Neural cell (in vitro differentiated cells): ENCODE measurements around the gene GLUD2. TPM values are rescaled to one million over a fixed set of nuclear protein-coding genes. Genes with fewer than 3 reads are reported as not detected.

Source experiments
- H2AFZ ChIP-seq: fragments of 200-600, 300-800 bp; sonication (generic), shearing (Covaris generic); 2 replicates; pipeline ENCODE4 v1.6.0; 2014; ENCODE audit warnings: low read depth, mild to moderate bottlenecking, antibody characterized with exemption, low read length, moderate library complexity
- H3F3A ChIP-seq: fragments of 200-600 bp; shearing (Covaris generic); 2 replicates; pipeline ENCODE4 v1.6.1; 2016; ENCODE audit warnings: mild to moderate bottlenecking, moderate library complexity, mixed read lengths, antibody characterized with exemption, low read length; ENCODE audit not compliant: insufficient read depth, poor library complexity, severe bottlenecking
- H3K27ac ChIP-seq: fragments of 200-600, 300-800 bp; sonication (generic), shearing (Covaris generic); 2 replicates; pipeline ENCODE4 v1.5.1; 2014; ENCODE audit warnings: mild to moderate bottlenecking, low read length, moderate library complexity
- H3K27me3 ChIP-seq: fragments of 300-800, 200-600 bp; sonication (generic), shearing (Covaris generic); 2 replicates; pipeline ENCODE4 v1.6.0; 2014; ENCODE audit warnings: mild to moderate bottlenecking, low read depth, low read length, moderate library complexity; ENCODE audit not compliant: insufficient read depth
- H3K36me3 ChIP-seq: fragments of 300-800, 200-600 bp; sonication (generic), shearing (Covaris generic); 2 replicates; pipeline ENCODE4 v1.5.1; 2014; ENCODE audit warnings: mild to moderate bottlenecking, antibody characterized with exemption, low read length, moderate library complexity; ENCODE audit not compliant: insufficient read depth
- H3K4me2 ChIP-seq: fragments of 300-800, 200-600 bp; sonication (generic), shearing (Covaris generic); 2 replicates; pipeline ENCODE4 v1.6.0; 2014; ENCODE audit warnings: mild to moderate bottlenecking, low read length
- H3K4me3 ChIP-seq: fragments of 300-800, 200-600 bp; sonication (generic), shearing (Covaris generic); 2 replicates; pipeline ENCODE4 v1.5.1; 2014; ENCODE audit warnings: mild to moderate bottlenecking, low read length, moderate library complexity
- H3K79me2 ChIP-seq: fragments of 200-600 bp; shearing (Covaris generic); replicated peaks from 2 replicates; pipeline ENCODE4 v1.6.0; 2014; ENCODE audit warnings: mild to moderate bottlenecking, low read length, moderate library complexity; ENCODE audit not compliant: insufficient read depth
- H3K9ac ChIP-seq: fragments of 300-800, 200-600 bp; sonication (generic), shearing (Covaris generic); 2 replicates; pipeline ENCODE4 v1.6.1; 2016; ENCODE audit warnings: mild to moderate bottlenecking, low read length, mixed read lengths
- H3K9me2 ChIP-seq: fragments of 200-600 bp; shearing (Covaris generic); 2 replicates; pipeline ENCODE4 v1.6.1; 2016; ENCODE audit warnings: mild to moderate bottlenecking, low read length, mixed read lengths; ENCODE audit not compliant: insufficient read depth
- H3K9me3 ChIP-seq: fragments of 200-600, 300-800 bp; sonication (generic), shearing (Covaris generic); 2 replicates; pipeline ENCODE4 v1.6.1; 2016; ENCODE audit warnings: mild to moderate bottlenecking, mixed run types, low read length, moderate library complexity, mixed read lengths
- H4K20me1 ChIP-seq: fragments of 200-600 bp; shearing (Covaris generic); 2 replicates; pipeline ENCODE4 v1.6.1; 2016; ENCODE audit warnings: mild to moderate bottlenecking, mixed run types; ENCODE audit not compliant: insufficient read depth
- CTCF ChIP-seq: fragments of 450-650 bp; IDR thresholded peaks from 2 replicates; pipeline ENCODE4 v1.5.1; 2014; ENCODE audit warnings: antibody characterized with exemption, mild to moderate bottlenecking, moderate library complexity; ENCODE audit not compliant: poor library complexity, severe bottlenecking
- EP300 ChIP-seq: fragments of 450-650 bp; conservative IDR thresholded peaks from 2 replicates; pipeline ENCODE4 v1.6.1; 2014; ENCODE audit warnings: antibody characterized with exemption, mild to moderate bottlenecking, moderate library complexity; ENCODE audit not compliant: poor library complexity, severe bottlenecking
- EZH2 ChIP-seq: fragments of 200-600, 300-800 bp; shearing (Covaris generic), sonication (generic); IDR thresholded peaks from 2 replicates; pipeline ENCODE4 v1.6.1; 2014; ENCODE audit warnings: antibody characterized with exemption, low read length, borderline replicate concordance, mild to moderate bottlenecking; ENCODE audit not compliant: insufficient read depth, poor library complexity, severe bottlenecking
- MXI1 ChIP-seq: fragments of 450-650 bp; conservative IDR thresholded peaks from 2 replicates; pipeline ENCODE4 v1.6.1; 2014; ENCODE audit warnings: antibody characterized with exemption, mild to moderate bottlenecking; ENCODE audit not compliant: poor library complexity, severe bottlenecking
- POLR2AphosphoS5 ChIP-seq: IDR thresholded peaks from 2 replicates; pipeline ENCODE4 v1.6.1; 2012
- RAD21 ChIP-seq: fragments of 450-650 bp; conservative IDR thresholded peaks from 2 replicates; pipeline ENCODE4 v1.6.1; 2014; ENCODE audit warnings: antibody characterized with exemption, mild to moderate bottlenecking, moderate library complexity
- REST ChIP-seq: IDR thresholded peaks from 2 replicates; pipeline ENCODE4 v1.6.1; 2012; ENCODE audit warnings: borderline replicate concordance
- SMC3 ChIP-seq: fragments of 450-650 bp; conservative IDR thresholded peaks from 2 replicates; pipeline ENCODE4 v1.6.1; 2014; ENCODE audit warnings: antibody characterized with exemption, mild to moderate bottlenecking, moderate library complexity; ENCODE audit not compliant: poor library complexity
- TAF1 ChIP-seq: IDR thresholded peaks from 2 replicates; pipeline ENCODE4 v1.6.1; 2012; ENCODE audit warnings: low read depth
- polyA plus RNA-seq: library from polyadenylated mRNA; depleted of rRNA; stranded (reverse); fragments of >200 nt; gene quantifications from 2 replicates; pipeline ENCODE4 v1.2.3, GENCODE V29; 2014

GLUD2 gene
- polyA plus RNA-seq, 1 donor from 2014 or later, result 0.35 TPM

GRCh38 chrX:121014826-121015225 is 32.6 kb upstream of the GLUD2 start:
- Histone ChIP-seq H3K4me3 (no peak overlapping the region), H3F3A (no peaks in the 10 kb centered on the region), H3K79me2 (no peaks in the 10 kb centered on the region), H2AFZ (no peak overlapping the region), H3K27ac (no peak overlapping the region), H3K36me3 (no peaks in the 10 kb centered on the region), H4K20me1 (no peaks in the 10 kb centered on the region), H3K9me3 (no peaks in the 10 kb centered on the region), H3K4me2 (no peak overlapping the region), H3K27me3 (no peaks in the 10 kb centered on the region), H3K9ac (no peak overlapping the region), H3K9me2 (no peaks in the 10 kb centered on the region)
- TF ChIP-seq POLR2AphosphoS5 (no peak), REST (no peak), CTCF (no peak), SMC3 (no peak), EZH2 (no peak), MXI1 (no peak), TAF1 (no peak), EP300 (no peak), RAD21 (no peak)

GRCh38 chrX:121028419-121028818 is 19.0 kb upstream of the GLUD2 start:
- Histone ChIP-seq H3K27ac (no peak overlapping the region), H3K9ac (no peak overlapping the region), H3K36me3 (no peaks in the 10 kb centered on the region), H3K79me2 (no peaks in the 10 kb centered on the region), H3K9me3 (no peaks in the 10 kb centered on the region), H3K4me2 (no peak overlapping the region), H3F3A (no peaks in the 10 kb centered on the region), H4K20me1 (no peaks in the 10 kb centered on the region), H2AFZ (no peak overlapping the region), H3K27me3 (no peaks in the 10 kb centered on the region), H3K4me3 (no peak overlapping the region), H3K9me2 (no peaks in the 10 kb centered on the region)
- no peak for TF ChIP-seq MXI1
- TF ChIP-seq EZH2, result no peak
- TF ChIP-seq RAD21, result no peak
- TF ChIP-seq REST, result no peak
- TF ChIP-seq SMC3, result no peak
- TF ChIP-seq TAF1, result no peak
- TF ChIP-seq POLR2AphosphoS5, result no peak
- TF ChIP-seq CTCF, result no peak
- TF ChIP-seq EP300, result no peak
